ENCODE results near the gene ELP1.
"Not testable (repeated sequence)": the region's sequence is repeated elsewhere in the genome, so short reads cannot be mapped to it uniquely, and the experiment has no call there.

The ELP1 gene

DNA sequence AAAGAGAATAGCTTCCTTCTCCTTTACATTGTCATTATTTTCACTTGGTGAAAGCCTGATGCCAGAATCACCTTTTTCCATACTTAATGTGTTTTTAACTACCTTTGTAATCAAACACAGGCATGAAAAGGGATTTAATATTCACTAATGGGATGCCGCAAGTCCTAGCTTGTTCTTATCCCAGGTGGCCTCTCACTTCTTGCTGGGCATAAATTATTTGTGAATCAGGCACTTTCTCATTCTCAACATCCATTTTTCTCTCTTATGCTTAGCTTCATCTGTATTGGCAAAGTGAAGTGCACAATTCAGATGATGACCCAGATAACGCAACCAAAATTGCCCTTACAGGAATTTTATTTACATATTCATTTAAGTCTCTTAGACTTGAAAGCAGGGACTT is 89.1 kb downstream of the ELP1 start:
- no peak for TF ChIP-seq POLR2A (IDR thresholded peaks at IDR 0.05; ENCODE audit: low read length)
- TF ChIP-seq GATA1 (IDR thresholded peaks at IDR 0.05; ENCODE audit: low read depth, low read length): no peak
- no peak for DNase-seq

DNA sequence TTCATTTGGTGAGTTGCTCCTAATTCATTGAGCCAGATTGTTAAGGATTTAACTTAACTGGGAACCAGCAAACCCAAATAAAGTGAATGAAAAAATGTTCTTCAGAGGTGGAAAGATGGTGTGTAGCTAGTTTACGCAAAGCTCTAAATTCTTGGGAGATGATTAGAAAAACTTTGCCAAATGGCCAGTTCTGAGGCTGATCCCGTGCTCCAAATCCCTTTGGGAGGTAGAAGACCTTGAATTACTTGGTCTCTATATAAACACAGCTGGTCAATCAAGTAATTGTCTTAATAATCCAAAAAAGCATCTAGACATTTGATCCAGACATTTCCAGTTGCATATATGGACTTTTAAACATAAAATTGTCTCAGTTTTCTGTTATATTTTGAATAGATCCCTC is 89.5 kb downstream of the ELP1 start:
- DNase-seq: no peak

DNA sequence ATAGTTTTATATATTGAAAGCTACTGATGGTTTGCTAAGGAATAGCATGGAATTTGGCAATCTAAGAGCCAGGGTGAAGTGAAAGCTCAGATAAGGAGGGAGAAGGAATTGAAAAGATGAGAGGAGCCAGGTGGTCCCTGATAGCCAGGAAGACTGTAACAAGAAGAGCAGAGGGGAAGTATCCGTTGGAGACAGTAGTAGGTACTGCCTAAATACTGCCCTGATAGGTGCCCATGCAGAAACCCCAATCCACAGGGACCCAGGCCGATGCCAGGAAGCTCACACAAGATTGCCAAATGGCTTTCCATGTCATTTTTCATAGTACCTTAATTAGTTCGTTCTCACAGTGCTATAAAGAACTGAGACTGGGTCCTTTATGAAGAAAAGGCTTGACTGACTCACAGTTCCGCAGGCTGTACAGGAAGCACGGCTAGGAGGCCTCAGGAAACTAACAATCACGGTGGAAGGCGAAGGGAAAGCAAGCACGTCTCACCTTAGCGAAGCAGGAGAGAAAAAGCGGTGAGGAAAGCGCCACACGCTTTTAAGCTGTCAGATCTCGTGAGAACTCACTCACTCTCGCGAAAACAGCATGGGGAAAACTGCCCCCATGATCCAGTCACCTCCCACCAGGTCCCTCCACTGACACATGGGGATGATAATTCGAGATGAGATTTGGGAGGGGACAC is 91.2 kb downstream of the ELP1 start:
- TF ChIP-seq GATA1 (IDR thresholded peaks at IDR 0.05; ENCODE audit: low read depth, low read length): no peak
- no peak for TF ChIP-seq POLR2A (IDR thresholded peaks at IDR 0.05; ENCODE audit: low read length)
- no peak for DNase-seq

More for the DNA sequence above, 89.5 kb downstream of the ELP1 start:
- TF ChIP-seq GATA1 (IDR thresholded peaks at IDR 0.05; ENCODE audit: low read depth, low read length): no peak
- no peak for TF ChIP-seq POLR2A (IDR thresholded peaks at IDR 0.05; ENCODE audit: low read length)

DNA sequence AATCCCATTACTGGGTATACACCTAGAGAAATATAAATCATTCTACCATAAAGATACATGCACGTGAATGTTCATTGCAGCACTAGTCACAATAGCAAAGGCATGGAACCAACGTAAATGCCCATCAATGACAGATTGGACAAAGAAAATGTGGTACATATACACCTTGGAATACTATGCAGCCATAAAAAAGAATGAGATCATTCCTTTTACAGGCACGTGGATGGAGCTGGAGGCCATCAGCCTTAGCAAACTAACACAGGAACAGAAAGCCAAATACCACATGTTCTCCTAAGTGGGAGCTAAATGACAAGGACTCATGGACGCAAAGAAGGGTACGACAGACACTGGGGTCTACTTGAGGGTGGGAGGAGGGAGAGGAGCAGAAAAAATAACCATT is 94.4 kb downstream of the ELP1 start:
- DNase-seq: not testable (repeated sequence)

DNA sequence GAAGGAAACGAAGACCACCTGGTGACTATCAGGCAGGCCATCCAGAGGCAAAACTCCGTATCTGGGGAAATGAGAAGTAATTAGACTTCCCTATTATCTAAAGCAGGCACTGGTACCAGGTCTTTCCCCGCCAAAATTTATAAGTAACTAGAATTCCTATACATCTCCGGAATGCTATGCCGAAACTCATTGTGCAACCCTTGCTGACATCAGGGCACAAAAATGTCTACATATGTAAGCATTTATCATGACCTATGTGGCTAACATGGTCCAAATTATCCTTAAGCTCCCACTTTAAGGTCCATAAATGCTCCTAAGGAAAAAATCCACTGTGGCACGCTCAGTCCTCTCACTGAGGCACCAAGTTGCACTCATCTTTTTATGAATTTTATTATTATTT is 95.9 kb downstream of the ELP1 start:
- TF ChIP-seq POLR2A (IDR thresholded peaks at IDR 0.05; ENCODE audit: low read length) (no peak), GATA1 (IDR thresholded peaks at IDR 0.05; ENCODE audit: low read depth, low read length) (no peak)
- DNase-seq: no peak

DNA sequence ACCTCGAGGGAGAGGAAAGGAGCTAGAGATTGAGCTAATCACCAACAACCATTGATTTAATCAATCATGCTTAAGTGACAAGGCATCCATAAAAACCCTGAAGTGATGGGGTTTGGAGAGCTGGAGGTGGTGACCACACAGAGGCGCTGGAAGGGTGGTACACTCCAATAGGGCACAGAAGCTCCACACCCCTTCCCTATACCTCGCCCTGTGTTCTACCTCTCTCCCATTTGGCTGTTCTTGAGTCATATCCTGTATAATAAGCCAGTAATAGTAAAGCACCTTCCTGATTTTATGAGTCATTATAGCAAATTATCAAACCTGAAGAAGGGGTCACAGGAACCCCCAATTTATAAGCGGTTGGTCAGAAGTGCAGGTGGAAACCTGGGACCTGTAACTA is 96.4 kb downstream of the ELP1 start:
- DNase-seq: no peak
- TF ChIP-seq POLR2A (IDR thresholded peaks at IDR 0.05; ENCODE audit: low read length): no peak
- TF ChIP-seq GATA1 (IDR thresholded peaks at IDR 0.05; ENCODE audit: low read depth, low read length): no peak

DNA sequence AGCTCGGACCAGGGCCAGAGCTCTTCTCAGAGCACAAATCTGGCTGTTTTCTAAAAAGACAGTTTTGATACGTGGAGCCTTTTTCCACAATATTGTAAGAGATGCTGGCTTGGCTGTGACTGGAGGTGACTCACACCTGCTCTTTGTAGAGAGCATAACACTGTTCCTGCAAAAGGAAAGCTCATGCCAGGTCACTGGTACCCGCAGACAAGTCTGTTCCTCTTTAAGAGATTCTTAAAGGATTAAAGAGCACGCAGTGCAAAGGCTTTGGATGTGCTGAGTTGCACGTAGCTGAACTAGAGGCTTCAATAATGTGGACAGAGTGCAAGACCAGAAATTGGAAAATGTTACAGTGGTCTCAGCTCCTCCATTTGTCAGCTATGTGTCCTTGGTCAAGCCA is 97.1 kb downstream of the ELP1 start:
- TF ChIP-seq GATA1 (IDR thresholded peaks at IDR 0.05; ENCODE audit: low read depth, low read length): no peak
- TF ChIP-seq POLR2A (IDR thresholded peaks at IDR 0.05; ENCODE audit: low read length): no peak
- no peak for DNase-seq

DNA sequence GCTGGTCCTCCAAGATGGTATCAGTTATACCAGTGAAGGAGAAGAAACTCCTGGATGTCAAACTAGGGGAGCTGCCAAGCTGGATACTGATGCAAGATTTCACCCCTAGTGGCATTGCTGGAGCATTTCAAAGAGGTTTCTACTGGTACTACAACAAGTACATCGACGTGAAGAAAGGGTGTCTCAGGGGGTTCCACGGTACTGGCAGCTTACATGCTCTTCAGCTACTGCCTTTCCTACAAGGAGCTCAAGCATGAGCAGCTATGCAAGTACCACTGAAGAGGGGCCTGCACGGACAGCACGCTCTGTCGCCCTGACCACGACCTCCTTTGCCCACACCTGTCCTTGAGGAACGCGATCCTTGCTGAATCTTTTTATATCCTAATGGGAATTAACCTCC is 97.6 kb downstream of the ELP1 start:
- TF ChIP-seq POLR2A (IDR thresholded peaks at IDR 0.05; ENCODE audit: low read length) (no peak), GATA1 (IDR thresholded peaks at IDR 0.05; ENCODE audit: low read depth, low read length) (no peak)
- no peak for DNase-seq

DNA sequence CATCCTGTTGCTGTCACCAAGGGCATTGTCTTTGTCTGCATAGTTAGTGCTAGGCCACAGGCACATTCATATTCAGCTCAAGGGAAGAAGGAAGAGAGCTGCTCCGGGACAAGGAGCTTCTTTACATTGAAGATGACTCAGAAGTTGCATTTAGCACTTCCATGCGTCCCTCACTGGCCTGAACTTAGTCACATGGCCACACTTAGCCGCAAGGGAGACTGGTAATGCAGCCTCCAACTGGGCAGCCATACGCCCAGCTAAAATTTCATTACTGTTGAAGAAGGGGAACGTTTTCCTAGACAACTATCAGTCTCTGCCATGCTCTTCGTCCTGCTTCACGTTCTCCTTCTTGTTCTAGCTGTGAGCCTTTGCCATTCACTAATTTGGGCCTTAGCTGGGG is 98.1 kb downstream of the ELP1 start:
- DNase-seq: no peak
- TF ChIP-seq GATA1 (IDR thresholded peaks at IDR 0.05; ENCODE audit: low read depth, low read length) (no peak), POLR2A (IDR thresholded peaks at IDR 0.05; ENCODE audit: low read length) (no peak)

DNA sequence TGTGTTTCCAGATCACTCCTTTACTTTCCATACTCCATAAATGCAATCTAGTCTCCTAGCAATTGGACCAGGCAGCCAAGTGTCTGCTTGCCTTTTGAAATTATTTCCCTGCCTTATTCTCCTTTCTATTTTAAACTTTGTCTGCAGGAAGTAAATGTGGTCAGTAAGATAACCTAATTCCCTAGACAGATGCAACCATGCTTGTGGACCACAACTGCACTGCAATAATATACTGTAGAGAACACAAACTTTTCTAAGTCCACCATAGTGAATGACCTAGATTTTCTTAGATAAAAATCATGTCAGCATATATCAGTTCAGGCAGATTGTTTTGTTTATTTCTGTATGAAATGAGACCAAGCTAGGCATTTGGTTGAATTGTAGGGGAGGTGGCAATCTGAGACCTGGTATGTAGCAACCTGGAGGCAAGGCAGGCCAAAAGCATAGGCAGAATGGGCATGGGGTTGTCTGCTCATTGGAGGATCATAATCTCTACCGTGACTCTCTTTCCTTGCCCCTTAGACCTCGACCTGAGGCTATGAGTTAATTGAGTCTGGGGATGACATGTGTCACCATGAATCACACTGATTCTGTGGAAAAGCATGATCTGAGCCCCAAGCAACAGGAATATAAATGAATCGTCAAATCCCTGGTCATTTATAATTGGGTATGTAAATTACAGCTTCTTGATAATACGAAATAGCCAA is 98.8 kb downstream of the ELP1 start:
- DNase-seq: no peak

DNA sequence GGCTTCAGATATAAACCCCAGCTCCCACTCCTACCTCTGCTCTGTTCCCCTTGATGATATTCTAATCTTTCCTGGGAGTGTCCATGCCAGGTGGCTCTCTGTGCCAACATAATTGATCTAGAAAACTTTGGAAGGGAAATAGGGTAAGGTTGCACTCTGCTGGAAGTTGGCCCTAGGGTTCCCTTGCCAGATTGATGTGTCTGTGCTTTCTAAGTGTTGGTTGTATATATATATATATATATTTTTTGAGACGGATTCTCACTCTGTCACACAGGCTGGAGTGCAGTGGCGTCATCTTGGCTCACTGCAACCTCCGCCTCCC is 101.8 kb downstream of the ELP1 start:
- DNase-seq: no peak

More for the DNA sequence above, 98.8 kb downstream of the ELP1 start:
- TF ChIP-seq GATA1 (IDR thresholded peaks at IDR 0.05; ENCODE audit: low read depth, low read length) (no peak), POLR2A (IDR thresholded peaks at IDR 0.05; ENCODE audit: low read length) (no peak)

DNA sequence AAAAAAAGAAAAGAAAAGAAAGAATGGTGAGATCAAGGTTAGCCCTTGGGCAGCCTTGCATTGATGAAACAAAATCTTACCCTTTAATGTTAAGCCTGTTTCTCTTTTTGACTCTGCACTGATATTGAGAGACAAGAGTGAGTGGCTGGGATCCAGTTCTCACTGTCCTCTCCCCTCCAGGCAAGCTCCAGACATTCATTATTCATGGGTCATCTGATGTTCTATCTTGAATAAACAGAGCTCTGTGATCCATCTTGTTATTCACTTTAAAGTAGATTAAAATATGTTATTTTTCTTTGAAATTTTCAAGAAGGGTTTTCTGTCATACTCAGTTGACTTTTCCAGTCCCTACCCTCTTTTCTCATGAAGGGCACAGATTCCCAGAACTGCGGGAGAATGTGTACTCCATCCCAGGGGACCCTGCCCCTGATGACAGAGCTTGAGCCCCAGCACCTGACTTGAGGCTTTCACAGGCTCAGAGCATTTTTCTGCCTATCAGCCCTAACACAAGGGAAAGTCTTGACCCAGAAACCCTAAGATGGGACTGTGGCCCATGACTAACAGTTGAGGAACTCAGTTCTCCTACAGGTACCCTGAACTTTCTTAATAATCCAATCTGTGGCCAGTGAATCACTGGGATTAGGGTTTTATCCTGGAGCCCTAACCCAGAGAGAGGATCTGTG is 102.3 kb downstream of the ELP1 start:
- DNase-seq: no peak

More for the DNA sequence above, 101.8 kb downstream of the ELP1 start:
- TF ChIP-seq GATA1 (IDR thresholded peaks at IDR 0.05; ENCODE audit: low read depth, low read length): no peak
- no peak for TF ChIP-seq POLR2A (IDR thresholded peaks at IDR 0.05; ENCODE audit: low read length)

DNA sequence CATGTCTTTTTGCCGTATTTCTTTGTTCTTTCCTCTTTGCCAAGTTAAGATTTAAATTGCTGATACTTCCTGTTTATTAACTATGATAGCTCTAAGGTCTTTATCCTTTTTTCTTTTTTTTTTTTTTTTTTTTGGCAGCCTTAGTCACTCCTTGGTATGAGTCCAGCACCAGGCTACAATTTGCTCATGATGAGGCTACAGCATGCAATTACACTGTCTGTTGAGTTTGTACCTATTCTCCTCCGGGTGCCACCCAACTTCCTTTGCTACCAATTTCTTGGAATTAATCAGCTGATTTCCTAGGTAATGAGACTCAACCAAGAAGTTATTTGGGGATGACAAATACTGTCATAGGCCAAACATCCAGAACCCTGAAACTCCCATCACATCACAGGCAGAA is 103.7 kb downstream of the ELP1 start:
- DNase-seq: no peak
- no peak for TF ChIP-seq GATA1 (IDR thresholded peaks at IDR 0.05; ENCODE audit: low read depth, low read length)
- no peak for TF ChIP-seq POLR2A (IDR thresholded peaks at IDR 0.05; ENCODE audit: low read length)

More for the DNA sequence above, 102.3 kb downstream of the ELP1 start:
- no peak for TF ChIP-seq POLR2A (IDR thresholded peaks at IDR 0.05; ENCODE audit: low read length)
- no peak for TF ChIP-seq GATA1 (IDR thresholded peaks at IDR 0.05; ENCODE audit: low read depth, low read length)

DNA sequence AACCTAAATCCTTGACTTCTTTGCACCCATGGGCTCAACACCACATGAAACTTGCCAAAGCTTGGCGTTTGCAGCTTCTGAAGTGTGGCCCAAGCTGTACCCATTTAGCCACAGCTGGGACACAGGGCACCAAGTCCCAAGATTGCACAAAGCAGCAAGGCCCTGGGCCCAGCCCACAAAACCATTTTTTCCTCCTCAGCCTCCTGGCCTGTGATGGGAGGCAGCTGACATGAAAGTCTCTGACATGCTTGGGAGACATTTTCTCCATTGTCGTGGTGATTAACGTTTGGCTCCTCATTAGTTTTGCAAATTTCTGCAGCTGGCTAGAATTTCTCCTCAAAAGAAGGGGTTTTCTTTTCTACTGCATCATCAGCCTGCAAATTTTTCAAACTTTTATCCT is 110.1 kb downstream of the ELP1 start:
- DNase-seq: no peak
- TF ChIP-seq POLR2A (IDR thresholded peaks at IDR 0.05; ENCODE audit: low read length): no peak
- no peak for TF ChIP-seq GATA1 (IDR thresholded peaks at IDR 0.05; ENCODE audit: low read depth, low read length)
